NCI-H1417 (cell line): ENCODE measurements around the gene PIGBOS1.
"Not testable (repeated sequence)": the region's sequence is repeated elsewhere in the genome, so short reads cannot be mapped to it uniquely, and the experiment has no call there.

Experiments used
- DNase-seq, 3 experiments: peaks; one replicate each; lab custom pipeline; 2025; lab: John Stamatoyannopoulos, UW

The PIGBOS1 gene, protein sequence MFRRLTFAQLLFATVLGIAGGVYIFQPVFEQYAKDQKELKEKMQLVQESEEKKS

GRCh38 chr15:55318588-55319494 lies at the start of gene PIGBOS1, which contains the start of gene PIGB:
Gene PIGBOS1, minus strand, starts transcription at chr15:55319123. Its CDS starts 1,331 bp downstream, at chr15:55317792.
Gene PIGB, plus strand, starts transcription at chr15:55319222. Its CDS starts 29 bp downstream, at chr15:55319251.
- peak; percentile 61 to 89 (median 80) for DNase-seq

DNA sequence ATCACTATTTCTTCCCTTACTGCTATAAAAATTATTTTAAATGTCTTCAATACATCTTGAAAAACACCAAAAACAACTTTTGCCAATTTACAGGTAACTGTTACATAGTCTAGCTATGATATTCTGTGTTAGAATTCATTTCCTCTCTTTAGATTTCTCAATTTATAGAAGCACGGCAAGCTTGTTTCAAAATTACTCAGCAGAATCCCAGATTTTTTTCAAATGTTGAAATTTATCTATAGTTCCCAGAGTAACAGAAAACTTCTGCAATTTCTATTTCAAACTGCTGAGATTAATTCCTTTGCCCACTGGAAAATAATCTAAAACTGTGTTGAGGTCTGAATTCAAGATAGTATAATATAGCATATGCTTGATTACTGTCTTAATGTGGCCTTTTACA lies 48.1 kb upstream of the PIGBOS1 start:
- no peak for DNase-seq

GRCh38 chr15:55362641-55363040 lies 43.7 kb upstream of the PIGBOS1 start:
- DNase-seq, result no peak

DNA sequence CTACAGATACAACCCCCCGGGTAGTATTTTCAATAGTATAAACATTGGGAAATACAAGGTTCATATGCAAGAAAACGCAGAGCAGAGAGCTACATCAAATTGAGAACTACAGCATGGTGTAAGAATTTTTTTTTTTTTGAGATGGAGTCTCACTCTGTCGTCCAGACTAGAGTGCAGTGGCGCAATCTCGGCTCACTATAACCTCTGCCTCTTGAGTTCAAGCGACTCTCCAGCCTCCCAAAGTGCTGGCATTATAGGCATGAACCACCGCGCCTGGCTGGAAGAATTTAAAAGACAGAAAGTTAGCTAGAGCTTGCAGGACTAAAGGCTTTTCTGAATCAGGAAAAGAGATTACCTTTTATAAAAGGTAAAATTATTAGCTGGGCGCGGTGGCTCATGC lies 42.1 kb upstream of the PIGBOS1 start:
- DNase-seq, result no peak

DNA sequence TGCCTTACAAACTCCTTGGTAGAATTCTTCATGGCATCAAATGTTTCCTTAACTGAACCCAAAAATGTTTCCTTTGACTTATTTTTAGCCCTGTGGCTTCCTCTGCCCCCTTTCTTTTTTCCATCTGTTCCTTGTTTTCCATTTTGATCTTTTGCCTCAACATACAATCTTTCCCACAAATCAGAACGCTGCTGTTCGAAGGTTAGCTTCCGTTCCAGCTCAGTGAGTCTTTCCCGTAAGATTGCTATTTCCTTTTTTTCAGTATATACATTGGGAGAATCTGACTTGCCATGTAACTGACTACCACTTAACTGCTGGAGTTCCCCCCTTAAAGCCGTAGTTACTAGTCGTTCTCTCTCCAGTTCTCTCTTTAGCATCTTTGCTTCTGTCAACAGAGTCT lies 41.3 kb upstream of the PIGBOS1 start:
- DNase-seq, result no peak

DNA sequence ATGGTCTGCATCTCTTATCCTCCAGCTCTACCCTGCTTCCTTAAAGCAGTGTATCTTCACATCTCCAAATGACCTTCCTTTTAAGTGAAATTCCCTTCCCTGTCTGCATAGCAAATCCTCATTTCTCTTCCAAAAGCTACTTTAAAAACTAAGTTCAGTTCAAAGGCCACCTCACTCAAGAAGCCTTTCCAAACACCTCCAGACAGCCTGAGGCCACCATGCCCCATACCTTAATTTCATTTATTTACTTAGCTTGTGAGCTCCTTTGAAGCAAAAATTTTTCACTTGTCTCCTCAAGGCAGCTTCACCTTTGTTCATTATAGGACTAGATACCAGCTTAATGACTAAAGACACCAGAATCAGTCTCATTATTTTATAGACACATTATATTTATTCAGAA lies 39.5 kb upstream of the PIGBOS1 start:
- DNase-seq, result no peak

DNA sequence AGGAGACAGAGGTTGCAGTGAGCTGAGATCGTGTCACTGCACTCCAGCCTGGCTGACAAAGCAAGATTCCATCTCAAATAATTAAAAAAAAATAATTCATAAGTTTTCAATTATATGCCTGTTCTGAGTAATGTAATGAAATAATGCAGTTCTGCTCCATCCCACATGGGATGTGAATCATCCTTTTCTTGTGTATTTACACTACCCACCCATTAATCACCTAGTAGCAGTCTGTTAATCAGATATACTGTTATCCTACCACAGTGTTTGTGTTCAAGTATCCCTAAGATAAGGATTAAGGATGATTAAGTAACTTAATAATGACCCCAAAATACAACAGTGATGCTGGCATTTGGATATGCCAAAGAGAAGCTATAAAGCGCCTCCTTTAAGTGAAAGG lies 38.9 kb upstream of the PIGBOS1 start:
- no peak for DNase-seq

- DNase-seq, result no peak
Measured at GRCh38 chr15:55356985-55357585, 38.2 kb upstream of the PIGBOS1 start.

DNA sequence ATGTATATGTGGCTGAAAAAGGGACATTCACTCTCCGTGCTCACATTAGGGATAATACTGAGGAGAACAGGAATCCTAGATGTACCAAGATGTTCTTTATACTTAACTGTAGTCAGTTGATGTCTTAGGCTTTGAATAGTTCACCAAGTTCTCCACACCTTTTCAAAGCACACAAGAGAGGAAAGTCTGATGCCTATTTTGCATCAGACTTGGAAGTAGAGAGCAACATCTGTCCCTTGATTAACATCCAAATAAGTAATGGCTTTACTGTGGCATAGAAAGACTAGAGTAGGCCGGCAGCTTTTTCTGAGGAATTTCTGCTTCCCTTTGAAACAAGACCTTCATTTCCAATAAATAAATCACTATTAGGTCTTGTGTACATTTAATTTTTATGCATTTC lies 34.1 kb upstream of the PIGBOS1 start:
- no peak for DNase-seq

GRCh38 chr15:55349282-55349681 lies 30.4 kb upstream of the PIGBOS1 start:
- DNase-seq, result no peak

- DNase-seq, result no peak
Measured at GRCh38 chr15:55348281-55348778, 29.4 kb upstream of the PIGBOS1 start.

- no peak for DNase-seq
Measured at GRCh38 chr15:55344206-55344605, 25.3 kb upstream of the PIGBOS1 start.

- DNase-seq, result peak; percentile 23 to 78 (median 39)
Measured at GRCh38 chr15:55343168-55343567, 24.2 kb upstream of the PIGBOS1 start.

DNA sequence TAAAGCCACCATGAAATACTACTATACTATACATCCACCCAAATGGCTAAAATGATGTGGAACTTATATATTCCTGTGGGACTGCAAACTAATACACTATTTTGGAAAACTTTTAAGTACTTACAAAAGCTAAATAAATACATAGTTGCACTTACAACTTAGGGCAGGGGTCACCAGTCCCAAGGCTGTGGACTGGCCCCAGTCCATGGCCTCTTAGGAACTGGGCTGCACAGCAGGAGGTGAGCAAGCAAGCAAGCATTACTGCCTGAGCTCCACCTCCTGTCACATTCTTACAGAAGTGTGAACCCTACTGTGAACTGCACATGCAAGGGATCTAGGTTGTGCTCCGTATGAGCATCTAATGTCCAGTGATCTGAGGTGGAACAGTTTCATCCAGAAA lies 18.2 kb upstream of the PIGBOS1 start:
- no peak for DNase-seq

DNA sequence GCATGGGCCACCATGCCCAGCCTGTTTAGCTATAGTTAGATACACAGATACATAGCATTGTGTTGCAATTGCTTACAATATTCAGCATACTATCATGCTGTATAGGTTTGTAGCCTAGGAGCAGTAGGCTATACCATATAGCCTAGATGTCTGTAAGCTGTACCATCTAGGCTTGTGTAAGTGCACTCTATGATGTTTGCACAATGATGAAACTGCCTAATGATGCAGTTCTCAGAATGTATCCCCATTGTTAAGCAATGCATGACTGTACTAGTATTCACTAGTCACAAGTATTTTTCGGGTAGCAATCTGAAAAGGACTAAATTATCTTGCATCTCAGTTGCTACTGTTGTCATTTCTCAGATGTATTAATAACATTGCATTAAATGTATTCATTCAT lies 16.1 kb upstream of the PIGBOS1 start:
- no peak for DNase-seq

DNA sequence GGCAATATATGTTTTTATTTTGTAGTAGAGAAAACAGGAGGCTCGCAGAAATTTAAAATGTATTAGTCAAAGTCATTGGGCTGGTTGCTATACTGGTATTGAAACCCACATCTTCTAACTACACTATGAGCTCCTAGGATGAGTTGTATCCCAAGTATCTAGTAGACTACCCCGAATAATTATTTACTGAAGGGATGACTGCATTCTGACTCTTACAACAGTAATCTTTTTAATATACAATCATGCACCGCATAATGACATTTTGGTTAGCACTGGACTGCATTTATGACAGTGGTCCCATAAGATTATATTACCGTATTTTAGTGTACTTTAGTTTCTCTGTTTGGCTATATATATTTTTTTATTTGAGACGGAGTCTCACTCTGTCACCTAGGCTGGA lies 15.4 kb upstream of the PIGBOS1 start:
- no peak for DNase-seq

GRCh38 chr15:55327387-55327786 lies 8.5 kb upstream of the PIGBOS1 start:
- DNase-seq, result no peak

- DNase-seq, result no peak
Measured at GRCh38 chr15:55322467-55322866, 3.5 kb upstream of the PIGBOS1 start.

- no peak for DNase-seq
Measured at GRCh38 chr15:55320963-55321362, 2.0 kb upstream of the PIGBOS1 start.

GRCh38 chr15:55320238-55320550 lies 1.3 kb upstream of the PIGBOS1 start:
- no peak for DNase-seq

DNA sequence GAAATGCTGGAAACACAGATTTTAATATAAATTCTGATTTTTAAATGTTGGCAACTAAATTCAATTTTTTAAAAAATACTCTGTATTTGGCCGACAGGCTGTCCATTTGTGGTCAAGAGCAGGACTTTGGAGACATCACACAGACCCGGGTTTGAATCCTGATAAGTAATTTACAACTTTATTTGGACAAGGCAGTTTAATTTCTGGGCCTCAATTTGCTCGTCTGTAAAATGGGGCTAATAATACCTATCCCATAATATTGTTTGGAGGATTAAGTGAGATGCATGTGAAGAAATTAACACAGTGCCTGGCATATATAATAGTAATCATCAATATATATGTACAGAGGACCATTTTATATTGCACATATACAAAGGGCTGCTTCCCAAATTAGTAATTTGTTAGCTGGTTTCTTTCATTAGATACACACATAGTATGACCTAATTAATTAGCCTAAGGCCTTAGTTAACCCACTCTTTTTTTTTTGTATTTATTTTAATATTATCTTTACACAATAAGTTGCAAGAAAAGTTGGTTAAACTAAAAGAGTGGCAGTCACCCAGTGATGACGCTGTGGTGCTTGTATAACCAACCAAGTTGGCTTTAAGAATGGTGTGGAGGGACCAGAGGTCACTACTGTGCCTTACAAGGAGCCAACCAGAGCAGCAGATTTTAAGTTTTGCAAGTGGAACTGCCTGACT lies 764 bp upstream of the PIGBOS1 start:
- no peak for DNase-seq

DNA sequence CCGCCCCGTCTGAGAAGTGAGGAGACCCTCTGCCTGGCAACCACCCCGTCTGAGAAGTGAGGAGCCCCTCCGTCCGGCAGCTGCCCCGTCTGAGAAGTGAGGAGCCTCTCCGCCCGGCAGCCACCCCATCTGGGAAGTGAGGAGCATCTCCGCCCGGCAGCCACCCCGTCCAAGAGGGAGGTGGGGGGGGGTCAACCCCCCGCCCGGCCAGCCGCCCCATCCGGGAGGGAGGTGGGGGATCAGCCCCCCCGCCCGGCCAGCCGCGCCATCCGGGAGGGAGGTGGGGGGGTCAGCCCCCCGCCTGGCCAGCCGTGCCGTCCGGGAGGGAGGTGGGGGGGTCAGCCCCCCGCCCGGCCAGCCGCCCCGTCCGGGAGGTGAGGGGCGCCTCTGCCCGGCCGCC lies 16.1 kb downstream of the PIGBOS1 start:
- DNase-seq, result not testable (repeated sequence)

GRCh38 chr15:55297315-55297714 lies 21.6 kb downstream of the PIGBOS1 start:
- no peak for DNase-seq
